Natural killer cell (primary cell): ENCODE data around the gene CENPI. TPM values are rescaled to one million over a fixed set of nuclear protein-coding genes. Genes with fewer than 3 reads are reported as not detected.

ENCODE experiments used
- ATAC-seq, 3 donors: fragments of 150-1000 bp in 2 of 3; fragments of 200-7000 bp in 1 of 3; cut with Tn5 transposase; 1 replicate in 1 of 3; 2 replicates in 2 of 3; pipeline ENCODE4 v1.10.0; 2021; ENCODE audit warnings: mild to moderate bottlenecking in 2 of 3, moderate library complexity in 2 of 3
- DNase-seq, 2 donors: peaks; one replicate each; pipeline versions ENCODE4 v3.0.0 to v3.0.0-alpha.2; 2013 to 2021; ENCODE audit warnings: mixed read lengths in 1 of 2
- H3K27ac ChIP-seq: one replicate; pipeline ENCODE4 v1.5.1; 2013; ENCODE audit warnings: mild to moderate bottlenecking, low read length
- H3K27me3 ChIP-seq: one replicate; pipeline ENCODE4 v1.6.1; 2013; ENCODE audit warnings: low read length; ENCODE audit not compliant: control insufficient read depth, insufficient read depth
- H3K36me3 ChIP-seq: one replicate; pipeline ENCODE4 v1.6.1; 2013; ENCODE audit warnings: low read length; ENCODE audit not compliant: control insufficient read depth, insufficient read depth
- H3K4me1 ChIP-seq: one replicate; pipeline ENCODE4 v1.6.1; 2013; ENCODE audit warnings: low read length; ENCODE audit not compliant: control insufficient read depth, insufficient read depth
- H3K4me3 ChIP-seq: one replicate; pipeline ENCODE4 v1.5.1; 2013; ENCODE audit warnings: low read length
- H3K9me3 ChIP-seq: one replicate; pipeline ENCODE4 v1.6.1; 2013; ENCODE audit warnings: low read length; ENCODE audit not compliant: control insufficient read depth, insufficient read depth
- H3K27ac Mint-ChIP-seq, 2 donors: one replicate each; pipeline ENCODE4 v1.8.0; 2022; ENCODE audit warnings: mild to moderate bottlenecking in 2 of 2, mixed read lengths in 2 of 2, moderate library complexity in 1 of 2
- H3K27me3 Mint-ChIP-seq, 2 donors: one replicate each; pipeline ENCODE4 v1.8.0; 2022; ENCODE audit warnings: low read depth in 2 of 2, mixed read lengths in 2 of 2
- H3K36me3 Mint-ChIP-seq: one replicate; pipeline ENCODE4 v1.8.0; 2022; ENCODE audit warnings: mixed read lengths
- H3K4me1 Mint-ChIP-seq, 2 donors: one replicate each; pipeline ENCODE4 v1.8.0; 2022; ENCODE audit warnings: mixed read lengths in 2 of 2
- H3K4me3 Mint-ChIP-seq: one replicate; pipeline ENCODE4 v1.8.0; 2022; ENCODE audit warnings: mild to moderate bottlenecking, moderate library complexity, mixed read lengths
- H3K9me3 Mint-ChIP-seq, 2 donors: one replicate each; pipeline ENCODE4 v1.8.0; 2022; ENCODE audit warnings: mixed read lengths in 2 of 2
- CTCF ChIP-seq: fragments of 200-600 bp; IDR thresholded peaks from one replicate; pipeline ENCODE4 v1.8.0; 2022; ENCODE audit warnings: antibody characterized with exemption
- WGBS: methylation state at CpG from one replicate; pipeline ENCODE4 v1.1.7; 2013; ENCODE audit warnings: missing lambda C conversion rate; ENCODE audit not compliant: insufficient coverage; 5-methylcytosine and 5-hydroxymethylcytosine counted together
- intact Hi-C: fragments of 100-400 bp; cut with micrococcal nuclease; formaldehyde crosslinking; loops from one replicate; pipeline ENCODE4 v1.14.2; 2022
- total RNA-seq, 4 donors: library from RNA; stranded (reverse); fragments of 120-200 nt in 1 of 4; gene quantifications; one replicate each; pipeline versions ENCODE4 v1.2.3 to v1.2.4, GENCODE V29; 2013 to 2022

Gene CENPI
- total RNA-seq, 3 donors from 2014 or later (not counting 1 experiment from before 2014, with no cell fraction given), result 1.0 to 1.6 (median 1.2) TPM

GRCh38 chrX:101136235-101136634, 38.2 kb downstream of the CENPI start:
- Histone ChIP-seq H3K27me3 (no peaks in the 10 kb centered on the region), H3K9me3 (no peaks in the 10 kb centered on the region), H3K27ac (no peak overlapping the region), H3K4me1 (no peaks in the 10 kb centered on the region), H3K4me3 (no peak overlapping the region), H3K36me3 (no peaks in the 10 kb centered on the region)
- Mint-ChIP-seq H3K4me1 (no peaks in the 10 kb centered on the region), H3K9me3 (no peaks in the 10 kb centered on the region), H3K27ac (no peak overlapping the region), H3K36me3 (no peaks in the 10 kb centered on the region), H3K27me3 (no peaks in the 10 kb centered on the region), H3K4me3 (no peak overlapping the region)
- intact Hi-C loops, result no loop called here
- DNase-seq, result no peak
- ATAC-seq, result no peak
- no peak for TF ChIP-seq CTCF
- no CpG with 5 or more reads among the region's 2 CpGs for WGBS

Other genes with a start within 250 kb of the CENPI start
- not detected for gene NOX1, start 223.8 kb upstream of the CENPI start, total RNA-seq
- under 1 TPM in 2 of 3 donors, not detected in 1; 0.20 to 0.38 TPM for gene XKRX, start 169.3 kb upstream of the CENPI start, total RNA-seq
- not detected for gene ARL13A, start 128.5 kb upstream of the CENPI start, total RNA-seq
- gene TRMT2B, start 46.1 kb upstream of the CENPI start, total RNA-seq, result 10 to 100 TPM; 31.2 to 37.1 (median 36.7) TPM
- not detected for gene TMEM35A, start 19.3 kb upstream of the CENPI start, total RNA-seq
- gene DRP2, start 121.6 kb downstream of the CENPI start, total RNA-seq, result under 1 TPM in 1 of 3 donors, not detected in 2; 0.07 TPM
- not detected for gene TAF7L, start 193.1 kb downstream of the CENPI start, total RNA-seq